Left cardiac atrium (tissue), 4 donors: ENCODE measurements around the gene FERMT2. TPM values are rescaled to one million over a fixed set of nuclear protein-coding genes. Genes with fewer than 3 reads are reported as not detected.

ENCODE experiments used
- ATAC-seq, 2 donors: fragments of 200-7000 bp; cut with Tn5 transposase; one replicate each; pipeline ENCODE4 v1.9.1; 2020; ENCODE audit warnings: mild to moderate bottlenecking in 2 of 2, moderate library complexity in 2 of 2
- DNase-seq: peaks from one replicate; pipeline ENCODE4 v3.0.0-alpha.2; 2020
- intact Hi-C, 2 donors: fragments of 100-400 bp; cut with DNase I; formaldehyde crosslinking; loops; one replicate each; pipeline versions ENCODE4 v1.14.1 to v1.15.1; 2022 to 2023
- total RNA-seq, 2 donors: library from RNA; stranded (reverse); fragmentation: NEBNext Ultra II Directional; extraction: Animal tissue kit (Norgen Biotek cat#: 25700); gene quantifications; one replicate each; pipeline ENCODE4 v1.2.1, GENCODE V29; 2021
- donor health status: DM: no; HTN: yes; CAD: no.
- donor health status: DM: no; HTN: yes; CAD: no; lungs with severe emphysema.
- donor health status: DM: yes; HTN: yes; CAD: no.
- donor health status: Dilated cardiomyopathy.

Gene FERMT2
- total RNA-seq, 2 donors from 2014 or later, result 113 to 156 TPM

DNA sequence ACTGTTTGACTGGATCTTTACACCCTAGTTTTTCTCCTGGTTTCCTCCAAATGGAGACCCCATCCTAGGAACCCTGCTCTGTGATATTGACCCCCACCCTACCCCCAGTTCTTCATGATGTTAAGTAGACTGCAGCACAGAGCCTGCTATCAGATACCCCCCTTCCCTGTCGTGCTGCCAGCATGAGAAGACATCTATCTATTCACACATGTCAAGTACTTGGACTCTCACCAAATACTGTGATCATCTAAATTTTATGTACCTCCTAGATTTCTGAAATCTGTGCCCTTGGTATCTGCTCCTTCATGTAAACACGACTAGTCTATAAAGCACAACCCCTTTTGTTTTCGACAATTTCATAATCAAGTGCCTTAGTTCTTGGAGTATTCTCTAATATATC, 38.9 kb downstream of the FERMT2 start:
- DNase-seq, result no peak
- ATAC-seq, result peak in 1 of 2 donors; percentile 29
- intact Hi-C loops, result no loop called here

DNA sequence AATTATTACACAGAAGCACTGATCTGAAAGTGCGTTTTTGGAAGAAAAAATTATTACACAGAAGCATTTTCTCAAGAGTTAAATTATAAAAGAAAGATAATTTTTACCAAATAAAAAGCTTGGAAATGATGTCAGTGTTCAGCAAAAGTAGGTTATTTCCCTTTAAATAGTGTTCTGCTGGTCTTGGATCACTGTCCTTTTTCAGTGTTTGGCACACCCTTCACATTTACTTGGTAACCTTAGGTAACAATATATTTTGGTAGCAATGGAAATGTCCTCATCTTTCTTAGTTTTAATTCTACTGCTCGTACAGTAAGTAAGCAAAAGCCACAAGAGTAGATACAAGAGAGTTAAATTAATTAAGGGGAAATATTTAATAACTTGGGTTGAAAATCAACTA, 40.3 kb downstream of the FERMT2 start:
- ATAC-seq (no peak), DNase-seq (no peak)
- intact Hi-C loops, result no loop called here

- intact Hi-C loops, result no loop called here
- ATAC-seq (no peak), DNase-seq (no peak)
Measured at GRCh38 chr14:52907949-52908348, 42.9 kb downstream of the FERMT2 start.

DNA sequence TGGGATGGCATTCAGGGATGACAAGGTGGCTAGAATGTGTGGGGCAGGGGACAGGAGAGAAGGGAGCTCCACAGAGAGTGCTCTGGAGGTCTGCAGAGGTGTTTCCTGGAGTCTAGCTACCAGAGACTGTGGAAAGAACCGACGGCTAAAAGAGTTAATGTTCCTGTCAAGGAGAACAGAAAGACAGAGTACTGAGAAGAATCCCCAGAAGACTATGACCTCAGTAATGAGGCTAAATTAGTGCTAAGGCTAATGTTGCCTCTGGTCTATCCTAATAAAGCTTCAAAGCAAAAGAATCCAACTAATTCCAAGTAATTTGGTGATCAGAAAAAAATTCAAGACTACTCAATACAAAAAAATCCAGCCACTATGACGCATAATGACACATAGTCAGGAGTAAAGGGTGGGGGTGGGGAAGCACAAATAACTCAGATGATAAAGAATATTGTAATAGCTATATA, 44.7 kb downstream of the FERMT2 start:
- no peak for DNase-seq
- intact Hi-C loops, result no loop called here
- peak in 1 of 2 donors; percentile 35 for ATAC-seq

DNA sequence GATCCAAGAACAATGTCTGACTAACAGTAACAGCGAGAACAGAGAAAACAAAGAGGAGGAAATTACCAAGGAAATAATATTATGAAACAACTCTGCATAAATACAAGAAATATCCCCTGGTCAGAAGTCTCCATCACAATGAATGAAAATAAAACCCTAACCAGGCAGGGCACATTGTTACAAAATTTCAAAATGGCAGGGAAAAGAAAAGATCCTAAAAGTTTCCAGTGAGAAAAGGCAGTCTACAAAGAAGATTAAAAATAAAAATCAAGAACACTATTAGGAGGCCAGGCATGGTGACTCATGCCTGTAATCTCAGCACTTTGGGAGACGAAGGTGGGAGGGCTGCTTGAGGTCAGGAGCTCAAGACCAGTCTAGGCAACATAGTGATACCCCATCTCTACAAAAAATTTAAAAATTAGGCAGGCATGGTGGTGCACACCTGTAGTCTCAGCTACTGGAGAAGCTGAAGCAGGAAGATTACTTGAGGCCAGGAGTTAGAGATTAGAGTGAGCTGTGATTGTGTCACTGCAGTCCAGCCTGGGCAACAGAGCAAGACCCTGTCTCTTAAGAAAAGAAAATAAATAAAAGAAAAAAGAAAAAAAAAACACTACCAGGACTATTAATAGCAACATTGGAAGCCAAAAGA, 47.8 kb downstream of the FERMT2 start:
- no peak for DNase-seq
- ATAC-seq, result peak in 1 of 2 donors; percentile 75
- intact Hi-C loops, result no loop called here

DNA sequence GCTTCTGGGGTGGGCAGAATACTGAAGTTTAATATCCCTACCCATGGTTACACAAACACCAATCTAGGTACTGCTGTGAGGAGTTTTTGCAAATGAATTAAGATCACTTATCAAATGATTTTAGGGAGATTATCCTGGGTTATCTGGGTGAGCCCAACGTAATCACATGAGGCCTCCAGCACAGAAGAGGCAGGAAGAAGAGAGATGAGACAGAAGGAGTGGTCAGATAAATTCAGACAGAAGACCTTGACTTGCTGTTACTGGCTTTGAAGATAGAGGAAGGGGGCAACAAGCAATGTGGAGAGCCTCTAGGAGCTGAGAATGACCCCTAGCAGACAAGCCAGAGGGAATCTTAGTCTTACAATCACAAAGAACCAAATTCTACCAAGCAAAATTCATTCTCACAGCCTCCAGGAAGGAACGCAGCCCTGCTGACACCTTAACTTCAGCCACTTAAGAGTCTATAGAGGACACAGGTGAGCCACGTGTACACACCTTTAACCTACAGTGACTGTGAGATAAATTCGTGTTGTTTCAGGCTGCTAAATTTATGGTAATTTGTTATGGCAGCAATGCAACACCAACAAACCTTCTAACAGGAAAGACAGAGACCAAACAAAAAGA, 49.4 kb downstream of the FERMT2 start:
- intact Hi-C loops, result no loop called here
- DNase-seq (no peak), ATAC-seq (no peak)

- DNase-seq, result no peak
- intact Hi-C loops, result no loop called here
- ATAC-seq, result no peak
Measured at GRCh38 chr14:52900731-52901130, 50.1 kb downstream of the FERMT2 start.

GRCh38 chr14:52898496-52898895, 52.4 kb downstream of the FERMT2 start:
- DNase-seq (no peak), ATAC-seq (no peak)
- intact Hi-C loops, result no loop called here

- ATAC-seq (peak in 1 of 2 donors; percentile 25), DNase-seq (no peak)
- intact Hi-C loops, result no loop called here
Measured at GRCh38 chr14:52895000-52895399, 55.9 kb downstream of the FERMT2 start.

GRCh38 chr14:52891800-52892199, 59.0 kb downstream of the FERMT2 start:
- intact Hi-C loops, result no loop called here
- no peak for ATAC-seq
- DNase-seq, result no peak

- ATAC-seq (peak in 1 of 2 donors; percentile 58), DNase-seq (no peak)
- intact Hi-C loops, result no loop called here
Measured at GRCh38 chr14:52888839-52889838, 61.7 kb downstream of the FERMT2 start.

GRCh38 chr14:52888159-52888558, 62.7 kb downstream of the FERMT2 start:
- ATAC-seq, result no peak
- intact Hi-C loops, result no loop called here
- no peak for DNase-seq

- intact Hi-C loops, result no loop called here
- ATAC-seq (no peak), DNase-seq (no peak)
Measured at GRCh38 chr14:52885230-52885629, 65.6 kb downstream of the FERMT2 start.

DNA sequence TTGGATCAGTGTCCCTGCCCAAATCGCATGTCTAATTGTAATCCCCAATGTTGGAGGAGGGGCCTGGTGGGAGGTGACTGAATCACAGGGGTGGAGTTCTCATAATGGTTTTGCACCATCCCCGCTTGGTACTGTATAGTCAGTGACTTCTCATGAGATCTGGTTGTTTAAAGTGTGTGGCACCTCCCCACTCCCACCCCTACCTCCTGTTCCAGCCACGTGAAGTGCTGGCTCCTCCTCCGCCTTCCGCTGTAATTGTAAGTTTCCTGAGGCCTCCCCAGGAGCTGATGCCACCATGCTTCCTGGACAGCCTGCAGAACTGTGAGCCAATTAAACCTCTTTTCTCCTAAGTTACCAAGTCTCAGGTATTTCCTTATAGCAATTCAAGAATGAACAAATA, 67.2 kb downstream of the FERMT2 start:
- ATAC-seq, result no peak
- no peak for DNase-seq
- intact Hi-C loops, result no loop called here

GRCh38 chr14:52882824-52883223, 68.0 kb downstream of the FERMT2 start:
- ATAC-seq (no peak), DNase-seq (no peak)
- intact Hi-C loops, result no loop called here

DNA sequence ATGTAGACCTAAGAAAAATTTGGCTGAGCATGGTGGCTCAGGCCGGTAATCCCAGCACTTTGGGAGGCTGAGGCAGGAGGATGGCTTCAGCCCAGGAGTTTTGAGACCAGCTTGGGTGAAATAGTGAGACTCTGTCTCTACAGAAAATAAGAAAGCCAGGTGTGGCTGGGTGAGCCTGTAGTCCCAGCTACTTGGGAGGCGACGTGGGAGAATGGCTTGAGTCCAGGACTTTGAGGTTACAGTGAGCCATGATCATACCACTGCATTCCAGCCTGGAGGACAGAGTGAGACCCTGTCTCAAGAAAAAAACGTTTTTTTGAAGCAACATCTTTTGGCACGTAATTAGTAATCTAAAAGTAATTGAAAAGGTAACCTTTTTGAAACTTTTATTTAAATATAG, 70.9 kb downstream of the FERMT2 start:
- no peak for ATAC-seq
- intact Hi-C loops, result loop anchor here in 1 of 2 donors (5.0 kb wide), 1 partner anchor 72 kb away; the partner anchor contains the start of gene FERMT2

GRCh38 chr14:52878946-52879345, 71.9 kb downstream of the FERMT2 start:
- no peak for DNase-seq
- ATAC-seq, result no peak
- intact Hi-C loops, result loop anchor here in 1 of 2 donors (5.0 kb wide), 1 partner anchor 73 kb away; the partner anchor contains the start of gene FERMT2

More for the DNA sequence above, 70.9 kb downstream of the FERMT2 start:
- DNase-seq, result no peak

DNA sequence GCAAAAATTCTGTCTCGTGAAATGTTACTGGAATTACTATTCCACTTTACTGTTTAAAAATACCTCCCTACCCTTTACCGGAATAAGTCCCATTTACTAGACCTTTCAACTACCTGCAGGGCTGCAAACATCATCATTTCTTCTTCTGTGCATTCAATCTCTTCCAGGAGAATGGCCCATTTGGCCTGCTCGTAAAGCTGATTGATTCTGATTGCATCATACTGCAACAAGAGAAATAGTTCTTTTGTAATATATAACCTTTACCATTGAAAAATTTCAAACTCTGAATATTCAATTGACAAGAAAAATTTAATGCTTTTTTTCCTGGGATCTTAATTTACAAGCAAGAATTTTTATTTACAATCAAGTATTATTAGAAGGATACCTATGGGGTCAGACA, 72.4 kb downstream of the FERMT2 start:
- ATAC-seq, result no peak
- DNase-seq, result no peak
- intact Hi-C loops, result loop anchor here in 1 of 2 donors (5.0 kb wide), 1 partner anchor 74 kb away; the partner anchor contains the start of gene FERMT2

DNA sequence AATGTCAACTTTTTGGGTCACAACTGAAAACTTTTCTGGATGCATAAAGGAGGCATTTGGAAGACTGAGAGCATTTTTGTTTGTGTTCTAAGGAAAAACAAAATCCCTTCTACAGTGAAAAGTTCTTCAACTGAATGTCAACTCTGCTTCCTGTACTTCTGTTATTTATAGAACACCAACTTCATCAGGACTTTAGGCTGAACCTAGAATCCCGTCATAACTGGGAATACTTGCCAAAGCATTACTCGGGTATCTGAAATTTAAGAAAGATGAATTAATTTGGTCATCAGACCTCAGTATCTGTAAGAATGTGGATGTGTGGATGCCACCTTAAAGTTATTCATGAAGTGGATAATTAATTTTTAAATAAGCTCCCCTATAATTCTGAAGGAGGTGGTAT, 73.2 kb downstream of the FERMT2 start:
- ATAC-seq (no peak), DNase-seq (no peak)
- intact Hi-C loops, result loop anchor here in 1 of 2 donors (5.0 kb wide), 1 partner anchor 75 kb away; the partner anchor contains the start of gene FERMT2
